A549 (cell line): ENCODE results near the gene ADAM30. TPM values are rescaled to one million over a fixed set of nuclear protein-coding genes. Genes with fewer than 3 reads are reported as not detected.

Source experiments
- ATAC-seq, 2 experiments: fragments of 200-7000 bp in 1 of 2; fragments of >200 bp in 1 of 2; cut with Nextera tagmentation in 1 of 2; cut with Tn5 transposase in 1 of 2; 3 replicates each; pipeline versions ENCODE4 v1.8.0 to v1.9.1; 2018 to 2020; ENCODE audit warnings: mild to moderate bottlenecking in 1 of 2, moderate library complexity in 1 of 2
- CTCF ChIA-PET: fragments of 300-600 bp; sonication (Branson Sonifier 250); formaldehyde crosslinking; extraction: SDS; loops from one replicate; lab custom pipeline; 2021; ENCODE audit warnings: antibody characterized with exemption, inconsistent platforms; lab: Yijun Ruan, JAX
- POLR2A ChIA-PET: fragments of 350-600 bp; formaldehyde crosslinking; extraction: SDS; loops from one replicate; lab custom pipeline; 2021; ENCODE audit warnings: antibody characterized with exemption, inconsistent platforms; lab: Yijun Ruan, JAX
- DNase-seq, 2 experiments: peaks; one replicate each; pipeline versions ENCODE4 v3.0.0 to v3.0.0-alpha.2; 2011 to 2016; ENCODE audit warnings: low read depth in 1 of 2, low spot score in 1 of 2
- FAIRE-seq: peaks from 2 replicates; lab custom pipeline; 2011; peaks lifted over from hg19 to GRCh38; lab: Jason Lieb, UNC
- H3K27ac ChIP-seq, 2 experiments: fragments of >200 bp; sonication (Bioruptor Twin); formaldehyde crosslinking; 3 replicates each; pipeline ENCODE4 v1.5.1; 2016 to 2017
- H3K4me1 ChIP-seq: fragments of >200 bp; sonication (Bioruptor Twin); formaldehyde crosslinking; 3 replicates; pipeline ENCODE4 v1.6.1; 2016
- H3K4me2 ChIP-seq: fragments of >200 bp; sonication (Bioruptor Twin); formaldehyde crosslinking; 3 replicates; pipeline ENCODE4 v1.6.1; 2016
- H3K4me3 ChIP-seq: fragments of >200 bp; sonication (Bioruptor Twin); formaldehyde crosslinking; 3 replicates; pipeline ENCODE4 v1.5.1; 2016
- H3K9me3 ChIP-seq: fragments of >200 bp; sonication (Bioruptor Twin); formaldehyde crosslinking; 3 replicates; pipeline ENCODE4 v1.6.1; 2016
- CEBPB ChIP-seq, 2 experiments: fragments of >200 bp in 1 of 2; sonication (Bioruptor Twin) in 1 of 2; formaldehyde crosslinking in 1 of 2; IDR thresholded peaks; 2 replicates each; pipeline ENCODE4 v1.6.1; 2012 to 2016
- CHD2 ChIP-seq: fragments of 150-350 bp; IDR thresholded peaks from 2 replicates; pipeline ENCODE4 v1.6.1; 2014; ENCODE audit warnings: low read length; ENCODE audit not compliant: partially characterized antibody
- CHD4 ChIP-seq: fragments of 200-600 bp; sonication (generic); IDR thresholded peaks from 2 replicates; pipeline ENCODE4 v1.6.1; 2016; ENCODE audit warnings: antibody characterized with exemption, mild to moderate bottlenecking, borderline replicate concordance
- EHF ChIP-seq: fragments of 250-450 bp; sonication (Bioruptor Pico); IDR thresholded peaks from 2 replicates; pipeline ENCODE4 v1.5.0; 2020; ENCODE audit warnings: mild to moderate bottlenecking
- ESRRA ChIP-seq: fragments of 150-350 bp; IDR thresholded peaks from 2 replicates; pipeline ENCODE4 v1.6.1; 2014; ENCODE audit warnings: mild to moderate bottlenecking, low read length, borderline replicate concordance
- FOSL2 ChIP-seq, 2 experiments: fragments of 450-650 bp in 1 of 2; fragments of >200 bp in 1 of 2; sonication (Bioruptor Twin) in 1 of 2; formaldehyde crosslinking; IDR thresholded peaks; 2 replicates each; pipeline versions ENCODE4 v1.5.0 to v1.6.1; 2016 to 2020; ENCODE audit warnings: mild to moderate bottlenecking in 1 of 2, moderate library complexity in 1 of 2
- FOXS1 ChIP-seq: fragments of 250-450 bp; sonication (Bioruptor Pico); IDR thresholded peaks from 2 replicates; pipeline ENCODE4 v1.5.0; 2020; ENCODE audit warnings: mild to moderate bottlenecking, moderate library complexity
- GATA3 ChIP-seq: IDR thresholded peaks from 2 replicates; pipeline ENCODE4 v1.6.1; 2012; ENCODE audit warnings: borderline replicate concordance
- HDAC2 ChIP-seq: fragments of 200-600 bp; sonication (generic); IDR thresholded peaks from 2 replicates; pipeline ENCODE4 v1.6.1; 2016
- HOXA7 ChIP-seq: fragments of 250-450 bp; sonication (Bioruptor Pico); IDR thresholded peaks from 2 replicates; pipeline ENCODE4 v1.5.0; 2020; ENCODE audit warnings: mild to moderate bottlenecking, moderate library complexity
- HOXB5 ChIP-seq: fragments of 250-450 bp; sonication (Bioruptor Pico); IDR thresholded peaks from 2 replicates; pipeline ENCODE4 v1.5.0; 2020; ENCODE audit warnings: mild to moderate bottlenecking, moderate library complexity
- JUNB ChIP-seq: fragments of >200 bp; sonication (Bioruptor Twin); formaldehyde crosslinking; IDR thresholded peaks from 2 replicates; pipeline ENCODE4 v1.6.1; 2016
- MAFK ChIP-seq: fragments of 450-650 bp; IDR thresholded peaks from 2 replicates; pipeline ENCODE4 v1.6.1; 2014; ENCODE audit not compliant: partially characterized antibody
- MYC ChIP-seq: IDR thresholded peaks from 2 replicates; pipeline ENCODE4 v1.6.1; 2012; ENCODE audit warnings: mild to moderate bottlenecking, inconsistent platforms, low read length, improper control_type of control experiment, borderline replicate concordance
- NR3C1 ChIP-seq: fragments of >200 bp; sonication (Bioruptor Twin); formaldehyde crosslinking; IDR thresholded peaks from 3 replicates; pipeline ENCODE4 v1.6.1; 2017
- RAD21 ChIP-seq, 2 experiments: fragments of >200 bp in 1 of 2; sonication (Bioruptor Twin) in 1 of 2; formaldehyde crosslinking in 1 of 2; IDR thresholded peaks in 1 of 2; conservative IDR thresholded peaks in 1 of 2; 2 replicates in 1 of 2; 3 replicates in 1 of 2; pipeline ENCODE4 v1.6.1; 2012 to 2018; ENCODE audit warnings: inconsistent platforms in 1 of 2
- SMC3 ChIP-seq: fragments of >200 bp; sonication (Bioruptor Twin); formaldehyde crosslinking; IDR thresholded peaks from 3 replicates; pipeline ENCODE4 v1.6.1; 2018; ENCODE audit warnings: inconsistent platforms
- USF2 ChIP-seq: fragments of 450-650 bp; IDR thresholded peaks from 2 replicates; pipeline ENCODE4 v1.6.1; 2014; ENCODE audit warnings: antibody characterized with exemption
- ZC3H11A ChIP-seq: fragments of 450-650 bp; IDR thresholded peaks from 2 replicates; pipeline ENCODE4 v1.6.1; 2014; ENCODE audit warnings: antibody characterized with exemption, mild to moderate bottlenecking
- ZNF302 ChIP-seq: fragments of 250-450 bp; sonication (Bioruptor Pico); IDR thresholded peaks from 2 replicates; pipeline ENCODE4 v1.9.0; 2021; ENCODE audit warnings: inconsistent platforms, mild to moderate bottlenecking, moderate library complexity
- WGBS: methylation state at CpG from one replicate; pipeline ENCODE4 v1.1.6; 2017; ENCODE audit errors: missing lambda C conversion rate; 5-methylcytosine and 5-hydroxymethylcytosine counted together
- polyA plus RNA-seq, 4 experiments: library from polyadenylated mRNA; depleted of rRNA in 3 of 4; stranded (reverse); fragments of >200 nt; fragmentation: RNase III in 1 of 4; extraction: RNeasy Plus Mini Kit Qiagen cat#74134 plus additional on column Dnase treatment in 1 of 4; gene quantifications; 2 replicates in 3 of 4; 3 replicates in 1 of 4; pipeline ENCODE4 v1.2.3, GENCODE V29; 2011 to 2017
- TF ChIP-seq, protein P1 (sequence below): fragments of 250-450 bp; sonication (Bioruptor Pico); IDR thresholded peaks from 2 replicates; pipeline ENCODE4 v1.5.0; 2020; ENCODE audit warnings: low read depth, mild to moderate bottlenecking, moderate library complexity
- TF ChIP-seq, protein P2 (sequence below): fragments of >200 bp; sonication (Bioruptor Twin); formaldehyde crosslinking; IDR thresholded peaks from 3 replicates; pipeline ENCODE4 v1.6.1; 2016
- TF ChIP-seq, protein P3 (sequence below): fragments of >200 bp; sonication (Bioruptor Twin); formaldehyde crosslinking; IDR thresholded peaks from 3 replicates; pipeline ENCODE4 v1.5.1; 2016

ADAM30 gene
- polyA plus RNA-seq, 2 of the 4 experiments (the other 2 are of a cell fraction): not detected

- FAIRE-seq: no peak
- WGBS: 70% methylated on average over 1 of the region's 1 CpG
- POLR2A ChIA-PET: no interaction called here
- Histone ChIP-seq H3K4me1 (no peaks in the 10 kb centered on the region), H3K4me3 (no peak overlapping the region), H3K4me2 (no peak overlapping the region), H3K27ac (no peak overlapping the region), H3K9me3 (no peaks in the 10 kb centered on the region)
- ATAC-seq: no peak
- CTCF ChIA-PET: no interaction called here
- TF ChIP-seq USF2 (no peak), ZC3H11A (no peak), FOSL2 (IDR thresholded peaks at IDR 0.05) (no peak), FOSL2 (CRISPR knock-in tag; IDR thresholded peaks at IDR 0.05) (no peak), CHD2 (no peak), EHF (CRISPR knock-in tag) (no peak), GATA3 (no peak), ESRRA (no peak), JUNB (no peak), MAFK (no peak)
- TF ChIP-seq, protein P1, sequence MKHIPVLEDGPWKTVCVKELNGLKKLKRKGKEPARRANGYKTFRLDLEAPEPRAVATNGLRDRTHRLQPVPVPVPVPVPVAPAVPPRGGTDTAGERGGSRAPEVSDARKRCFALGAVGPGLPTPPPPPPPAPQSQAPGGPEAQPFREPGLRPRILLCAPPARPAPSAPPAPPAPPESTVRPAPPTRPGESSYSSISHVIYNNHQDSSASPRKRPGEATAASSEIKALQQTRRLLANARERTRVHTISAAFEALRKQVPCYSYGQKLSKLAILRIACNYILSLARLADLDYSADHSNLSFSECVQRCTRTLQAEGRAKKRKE (CRISPR knock-in tag): no peak
- DNase-seq: no peak
These were observed 4.9 kb downstream of the ADAM30 start for GRCh38 chr1:119891386-119891785.

DNA sequence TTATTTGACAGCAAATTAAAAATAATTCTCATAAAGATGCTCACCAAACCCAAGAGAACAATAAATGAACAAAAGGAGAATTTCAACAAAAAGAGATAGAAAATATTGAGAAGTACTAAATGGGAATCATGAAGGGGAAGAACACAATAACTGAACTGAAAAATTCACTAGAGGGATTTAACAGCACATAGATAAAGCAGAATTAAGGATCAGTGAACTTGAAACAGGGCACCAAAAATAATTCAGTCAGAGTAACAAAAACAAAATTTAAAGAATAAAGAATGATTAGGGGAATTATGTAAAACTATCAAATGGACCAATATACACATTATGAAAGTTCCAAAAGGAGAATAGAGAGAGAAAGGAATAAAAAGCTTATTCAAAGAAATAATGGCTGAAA, 7.8 kb downstream of the ADAM30 start:
- FAIRE-seq (no peak), ATAC-seq (no peak), DNase-seq (no peak)
- Histone ChIP-seq H3K27ac (no peak overlapping the region), H3K4me2 (no peak overlapping the region), H3K4me3 (no peak overlapping the region), H3K4me1 (no peaks in the 10 kb centered on the region), H3K9me3 (no peaks in the 10 kb centered on the region)
- CTCF ChIA-PET: interaction anchor here (1.7 kb wide), 1 partner anchor 46 kb away, joined by 5 read pairs; no protein-coding TSS in a partner anchor
- POLR2A ChIA-PET: no interaction called here
- TF ChIP-seq NR3C1 (no peak), HOXA7 (CRISPR knock-in tag) (no peak), CEBPB (IDR thresholded peaks at IDR 0.05) (no peak), FOXS1 (CRISPR knock-in tag) (no peak), MYC (no peak)

GRCh38 chr1:119887427-119887826, 8.9 kb downstream of the ADAM30 start:
- Histone ChIP-seq H3K4me3 (no peak overlapping the region), H3K9me3 (no peaks in the 10 kb centered on the region), H3K4me1 (no peaks in the 10 kb centered on the region), H3K27ac (no peak overlapping the region), H3K4me2 (no peak overlapping the region)
- DNase-seq (no peak), ATAC-seq (no peak), FAIRE-seq (no peak)
- no peak for TF ChIP-seq HDAC2
- TF ChIP-seq MAFK: peak; percentile 68
- ChIA-PET CTCF (interaction anchor here (0.9 to 1.7 kb wide), 5 partner anchors 9 to 49 kb away, joined by 3 to 8 read pairs (median 4); no protein-coding TSS in a partner anchor), POLR2A (no interaction called here)

DNA sequence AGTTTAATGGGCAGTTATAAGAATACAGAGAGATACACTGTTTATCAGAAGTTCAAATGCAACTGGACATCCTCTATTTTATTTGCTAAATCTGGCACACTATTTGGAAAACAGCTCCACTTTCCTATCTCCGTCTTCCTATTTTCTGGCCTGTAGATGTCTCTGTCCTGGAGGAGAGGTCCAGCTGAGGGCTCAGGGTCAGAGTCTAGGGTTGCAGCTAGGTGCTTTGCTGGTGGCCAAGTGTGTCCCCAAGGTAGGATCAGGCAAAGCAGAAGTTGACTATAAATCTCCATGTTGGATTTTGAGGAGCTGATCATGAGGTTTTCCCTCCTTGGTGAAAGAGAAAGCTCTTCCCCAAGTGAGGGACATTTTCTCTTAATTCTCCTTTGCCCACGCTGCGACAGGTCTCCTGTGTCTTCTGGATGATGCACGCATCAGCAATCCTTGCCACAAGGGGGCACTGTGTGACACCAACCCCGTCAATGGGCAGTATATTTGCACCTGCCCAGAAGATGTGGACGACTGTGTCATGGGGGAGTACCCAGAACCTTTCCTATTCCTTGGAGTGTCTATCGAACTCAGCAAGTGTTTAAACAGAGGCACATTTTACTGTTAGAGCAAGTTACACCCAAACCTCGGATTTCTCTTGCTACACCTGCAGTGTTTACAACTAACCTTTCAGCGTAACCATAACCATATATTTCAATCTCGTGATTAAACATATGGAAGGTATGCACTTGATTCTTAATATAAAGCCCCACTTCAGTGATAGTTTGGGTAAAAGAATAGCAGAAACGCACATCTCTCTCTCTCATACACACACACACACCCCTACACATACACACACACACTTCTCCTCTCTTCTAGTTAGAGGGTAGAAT, 10.2 kb downstream of the ADAM30 start:
- peak; percentile 81 to 85 for ATAC-seq
- no peak overlapping the region for H3K4me3 ChIP-seq
- no peaks in the 10 kb centered on the region for H3K9me3 ChIP-seq
- DNase-seq: peak; percentile 18 to 40
- H3K4me1 ChIP-seq: no peaks in the 10 kb centered on the region
- FAIRE-seq: no peak
- no peak overlapping the region for H3K4me2 ChIP-seq
- ChIA-PET POLR2A (no interaction called here), CTCF (interaction anchor here (0.7 to 1.7 kb wide), 7 partner anchors 8 to 290 kb away, joined by 3 to 8 read pairs (median 4); partner anchors contain the start of gene SEC22B)
- H3K27ac ChIP-seq: no peak overlapping the region
- 22% methylated on average over 11 of the region's 11 CpGs for WGBS
- TF ChIP-seq CHD4 (no peak), SMC3 (peak; percentile 45; the same call in 2 of the 3 replicates), USF2 (no peak), EHF (CRISPR knock-in tag) (no peak), HOXB5 (CRISPR knock-in tag) (no peak), RAD21 (conservative IDR thresholded peaks at IDR 0.05 in 1 of 2, IDR thresholded peaks at IDR 0.05 in 1 of 2) (peak; percentile 47 to 59), ZNF302 (no peak)
- TF ChIP-seq, protein P2, sequence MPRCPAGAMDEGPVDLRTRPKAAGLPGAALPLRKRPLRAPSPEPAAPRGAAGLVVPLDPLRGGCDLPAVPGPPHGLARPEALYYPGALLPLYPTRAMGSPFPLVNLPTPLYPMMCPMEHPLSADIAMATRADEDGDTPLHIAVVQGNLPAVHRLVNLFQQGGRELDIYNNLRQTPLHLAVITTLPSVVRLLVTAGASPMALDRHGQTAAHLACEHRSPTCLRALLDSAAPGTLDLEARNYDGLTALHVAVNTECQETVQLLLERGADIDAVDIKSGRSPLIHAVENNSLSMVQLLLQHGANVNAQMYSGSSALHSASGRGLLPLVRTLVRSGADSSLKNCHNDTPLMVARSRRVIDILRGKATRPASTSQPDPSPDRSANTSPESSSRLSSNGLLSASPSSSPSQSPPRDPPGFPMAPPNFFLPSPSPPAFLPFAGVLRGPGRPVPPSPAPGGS: no peak
- TF ChIP-seq, protein P3, sequence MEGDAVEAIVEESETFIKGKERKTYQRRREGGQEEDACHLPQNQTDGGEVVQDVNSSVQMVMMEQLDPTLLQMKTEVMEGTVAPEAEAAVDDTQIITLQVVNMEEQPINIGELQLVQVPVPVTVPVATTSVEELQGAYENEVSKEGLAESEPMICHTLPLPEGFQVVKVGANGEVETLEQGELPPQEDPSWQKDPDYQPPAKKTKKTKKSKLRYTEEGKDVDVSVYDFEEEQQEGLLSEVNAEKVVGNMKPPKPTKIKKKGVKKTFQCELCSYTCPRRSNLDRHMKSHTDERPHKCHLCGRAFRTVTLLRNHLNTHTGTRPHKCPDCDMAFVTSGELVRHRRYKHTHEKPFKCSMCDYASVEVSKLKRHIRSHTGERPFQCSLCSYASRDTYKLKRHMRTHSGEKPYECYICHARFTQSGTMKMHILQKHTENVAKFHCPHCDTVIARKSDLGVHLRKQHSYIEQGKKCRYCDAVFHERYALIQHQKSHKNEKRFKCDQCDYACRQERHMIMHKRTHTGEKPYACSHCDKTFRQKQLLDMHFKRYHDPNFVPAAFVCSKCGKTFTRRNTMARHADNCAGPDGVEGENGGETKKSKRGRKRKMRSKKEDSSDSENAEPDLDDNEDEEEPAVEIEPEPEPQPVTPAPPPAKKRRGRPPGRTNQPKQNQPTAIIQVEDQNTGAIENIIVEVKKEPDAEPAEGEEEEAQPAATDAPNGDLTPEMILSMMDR: peak; percentile 57
